Loucy (cell line): ENCODE results near the gene CABP4.
A peak's percentile ranks its signal among the peaks of the same experiment; 100 is the strongest.

Experiments used
- H2AFZ ChIP-seq: fragments of 200-600 bp; sonication (generic); 2 replicates; pipeline ENCODE4 v1.6.0; 2016; ENCODE audit warnings: antibody characterized with exemption, mild to moderate bottlenecking, low read length, moderate library complexity
- H3F3A ChIP-seq: fragments of 200-600 bp; 2 replicates; pipeline ENCODE4 v1.6.0; 2016; ENCODE audit warnings: antibody characterized with exemption, low read depth, mild to moderate bottlenecking
- H3K27me3 ChIP-seq: fragments of 200-600 bp; sonication (generic); 2 replicates; pipeline ENCODE4 v1.6.1; 2014; ENCODE audit warnings: low read length, mild to moderate bottlenecking; ENCODE audit not compliant: insufficient read depth, poor library complexity, severe bottlenecking
- H3K36me3 ChIP-seq: fragments of 200-600 bp; sonication (generic); 2 replicates; pipeline ENCODE4 v1.6.1; 2016; ENCODE audit warnings: low read length; ENCODE audit not compliant: insufficient read depth
- H3K4me1 ChIP-seq: fragments of 200-600 bp; sonication (generic); 2 replicates; pipeline ENCODE4 v1.5.1; 2014; ENCODE audit warnings: low read length, mild to moderate bottlenecking; ENCODE audit not compliant: insufficient read depth, poor library complexity, severe bottlenecking
- H3K4me2 ChIP-seq: fragments of 200-600 bp; sonication (generic); 2 replicates; pipeline ENCODE4 v1.6.0; 2014; ENCODE audit warnings: antibody characterized with exemption, low read length, low read depth, mild to moderate bottlenecking; ENCODE audit not compliant: poor library complexity, severe bottlenecking
- H3K4me3 ChIP-seq: fragments of 200-600 bp; sonication (generic); 2 replicates; pipeline ENCODE4 v1.5.1; 2014; ENCODE audit warnings: low read length, mild to moderate bottlenecking, mixed read lengths; ENCODE audit not compliant: poor library complexity, severe bottlenecking
- H3K79me2 ChIP-seq: fragments of 200-600 bp; sonication (generic); 2 replicates; pipeline ENCODE4 v1.6.1; 2014; ENCODE audit warnings: low read length; ENCODE audit not compliant: insufficient read depth
- H3K9ac ChIP-seq: fragments of 200-600 bp; sonication (generic); 2 replicates; pipeline ENCODE4 v1.6.0; 2014; ENCODE audit warnings: mild to moderate bottlenecking, low read depth, low read length, moderate library complexity; ENCODE audit not compliant: poor library complexity, severe bottlenecking
- H3K9me2 ChIP-seq: fragments of 200-600 bp; sonication (generic); replicated peaks from 2 replicates; pipeline ENCODE4 v1.6.1; 2016; ENCODE audit warnings: low read depth, low read length, mixed read lengths
- H3K9me3 ChIP-seq: fragments of 200-600 bp; sonication (generic); 2 replicates; pipeline ENCODE4 v1.6.1; 2014; ENCODE audit warnings: mild to moderate bottlenecking, antibody characterized with exemption, low read length, low read depth; ENCODE audit not compliant: insufficient read depth
- H4K20me1 ChIP-seq: fragments of 200-600 bp; sonication (generic); 2 replicates; pipeline ENCODE4 v1.6.0; 2014; ENCODE audit warnings: antibody characterized with exemption, low read length, mild to moderate bottlenecking; ENCODE audit not compliant: insufficient read depth, poor library complexity, severe bottlenecking
- CTCF ChIP-seq: fragments of 200-600 bp; sonication (generic); conservative IDR thresholded peaks from 2 replicates; pipeline ENCODE4 v1.5.1; 2014; ENCODE audit warnings: mild to moderate bottlenecking, antibody characterized with exemption, low read length
- EZH2phosphoT487 ChIP-seq: fragments of 200-600 bp; IDR thresholded peaks from 2 replicates; pipeline ENCODE4 v1.6.1; 2018; ENCODE audit warnings: antibody characterized with exemption, mild to moderate bottlenecking, moderate library complexity, borderline replicate concordance

Gene CABP4

GRCh38 chr11:67409261-67409666 lies 45.9 kb upstream of the CABP4 start:
- Histone ChIP-seq H3K4me2 (peak overlapping the region; percentile 98), H3F3A (peaks cover 26% of the 10 kb centered on the region), H3K4me1 (peaks cover 77% of the 10 kb centered on the region), H3K4me3 (peak overlapping the region; percentile 89), H3K36me3 (no peaks in the 10 kb centered on the region), H3K79me2 (peaks cover 52% of the 10 kb centered on the region), H4K20me1 (peaks cover 7% of the 10 kb centered on the region), H2AFZ (no peak overlapping the region), H3K9me2 (no peaks in the 10 kb centered on the region), H3K9me3 (no peaks in the 10 kb centered on the region), H3K9ac (peak overlapping the region; percentile 99), H3K27me3 (no peaks in the 10 kb centered on the region)
- TF ChIP-seq CTCF (no peak), EZH2phosphoT487 (no peak)

GRCh38 chr11:67409781-67410368 lies 45.3 kb upstream of the CABP4 start:
- H3K27me3 ChIP-seq = no peaks in the 10 kb centered on the region
- H3K4me3 ChIP-seq = peak overlapping the region; percentile 89
- no peaks in the 10 kb centered on the region for H3K9me2 ChIP-seq
- TF ChIP-seq CTCF = 0 out of 2 replicates have a peak, but pooled peaks have one; percentile 22
- no peak for TF ChIP-seq EZH2phosphoT487
- H2AFZ ChIP-seq = no peak overlapping the region
- peaks cover 72% of the 10 kb centered on the region for H3K4me1 ChIP-seq
- H3K4me2 ChIP-seq = peak overlapping the region; percentile 98
- peaks cover 3% of the 10 kb centered on the region for H4K20me1 ChIP-seq
- H3K36me3 ChIP-seq = no peaks in the 10 kb centered on the region
- H3K79me2 ChIP-seq = peaks cover 46% of the 10 kb centered on the region
- H3F3A ChIP-seq = peaks cover 26% of the 10 kb centered on the region
- H3K9me3 ChIP-seq = no peaks in the 10 kb centered on the region
- peak overlapping the region; percentile 99 for H3K9ac ChIP-seq

GRCh38 chr11:67410369-67410831 lies 44.8 kb upstream of the CABP4 start:
- Histone ChIP-seq H3F3A (peaks cover 26% of the 10 kb centered on the region), H3K9me3 (no peaks in the 10 kb centered on the region), H3K9me2 (no peaks in the 10 kb centered on the region), H3K27me3 (no peaks in the 10 kb centered on the region), H3K79me2 (peaks cover 41% of the 10 kb centered on the region), H3K4me2 (peak overlapping the region; percentile 98), H3K4me1 (peaks cover 67% of the 10 kb centered on the region), H3K9ac (peak overlapping the region; percentile 99), H4K20me1 (no peaks in the 10 kb centered on the region), H3K36me3 (no peaks in the 10 kb centered on the region), H3K4me3 (peak overlapping the region; percentile 89), H2AFZ (no peak overlapping the region)
- TF ChIP-seq EZH2phosphoT487 (no peak), CTCF (peak; percentile 2; the same call in 1 of the 2 replicates)
